ENCODE results near the gene ZCCHC24.

The ZCCHC24 gene

DNA sequence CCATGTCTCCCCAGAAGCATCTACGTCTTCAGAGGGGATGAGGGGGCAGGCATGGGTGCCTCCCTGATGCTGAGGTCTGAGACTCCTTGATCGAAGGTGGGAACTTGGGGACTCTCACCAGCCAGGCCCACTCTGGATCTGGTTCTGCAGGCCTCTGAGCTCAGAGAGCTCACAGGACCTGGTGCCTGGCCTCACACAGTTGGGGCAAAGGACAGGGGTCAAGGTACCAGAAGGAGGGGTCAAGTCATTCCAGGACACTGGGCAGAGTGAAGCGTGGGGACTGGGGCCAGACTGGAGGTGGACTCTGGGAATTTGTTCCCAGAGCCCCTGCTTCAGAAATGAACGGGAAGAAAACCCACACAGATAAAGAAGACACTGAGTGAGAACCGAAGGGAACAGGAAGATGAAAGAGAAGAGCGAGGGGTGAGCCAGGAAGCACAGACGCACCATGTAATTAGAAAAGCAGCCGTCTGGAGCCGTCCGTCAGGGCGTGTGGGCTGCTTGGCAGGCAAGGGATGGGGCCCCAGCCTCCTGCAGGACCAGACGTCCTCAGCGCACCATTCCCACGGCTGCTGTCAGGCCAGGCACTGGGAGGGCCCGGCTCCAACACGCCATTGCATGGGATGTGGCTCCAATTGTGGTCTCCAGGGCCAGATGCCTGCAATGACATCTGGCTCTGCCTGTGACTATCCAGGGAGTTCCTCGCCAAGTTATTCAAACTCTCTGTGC, 47.7 kb downstream of the ZCCHC24 start:
- no peak for DNase-seq (ENCODE audit: low spot score)

DNA sequence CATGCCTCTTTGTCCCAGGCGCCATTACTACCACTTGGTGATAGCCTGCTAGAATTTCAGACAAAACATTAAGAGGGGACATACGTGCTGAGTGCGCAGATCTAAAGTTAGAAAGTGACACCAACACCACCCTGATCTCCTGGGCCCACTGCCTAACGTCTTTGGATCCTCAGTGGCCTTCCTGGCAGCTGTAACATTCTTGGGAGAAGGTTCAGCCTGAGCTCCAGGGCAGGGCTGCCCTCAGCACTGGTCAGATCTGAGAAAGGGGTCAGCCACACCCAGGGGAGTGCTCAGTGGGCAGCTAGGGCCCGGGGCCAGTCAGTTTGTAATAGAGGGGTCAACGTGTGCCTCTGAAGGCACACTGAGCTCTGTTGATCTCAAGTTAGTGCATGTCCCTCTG, 48.4 kb downstream of the ZCCHC24 start:
- no peak for DNase-seq (ENCODE audit: low spot score)

DNA sequence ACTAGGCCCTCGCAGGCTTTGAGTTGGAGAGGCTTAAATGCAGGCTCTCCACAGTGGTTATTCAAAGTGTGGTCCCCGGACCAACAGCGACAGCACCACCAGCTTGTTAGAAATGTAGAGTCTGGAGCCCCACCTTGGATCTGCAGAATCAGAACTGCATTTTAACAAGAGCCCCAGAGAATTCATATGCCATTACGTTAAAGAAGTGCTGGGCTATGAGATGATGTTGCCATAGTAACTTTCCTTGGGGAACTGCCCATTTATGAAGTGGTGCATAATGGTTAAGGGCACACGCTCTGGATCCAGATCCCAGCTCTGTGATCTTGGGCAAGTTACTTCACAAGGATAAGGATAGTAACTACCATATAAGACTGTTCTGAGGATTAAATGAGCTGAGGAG, 48.9 kb downstream of the ZCCHC24 start:
- no peak for DNase-seq (ENCODE audit: low spot score)

DNA sequence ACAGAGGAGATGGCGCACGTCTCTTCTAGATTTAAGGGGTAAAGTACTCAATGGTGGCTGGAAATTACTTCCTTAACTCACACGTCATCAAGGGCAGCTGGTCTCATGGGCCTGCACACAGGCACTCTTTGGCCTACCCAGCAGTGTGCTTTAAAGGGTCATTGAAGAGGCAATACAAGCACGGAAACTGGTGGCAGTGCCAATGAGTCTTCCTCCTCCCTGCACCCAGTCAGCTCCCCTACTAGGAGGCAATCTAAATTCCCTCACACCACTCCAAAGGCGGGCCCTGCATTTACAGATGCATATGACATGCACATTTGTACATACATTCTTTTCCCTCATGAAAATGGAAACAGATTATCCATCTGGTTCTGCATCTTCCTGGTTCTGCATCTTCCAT, 50.8 kb downstream of the ZCCHC24 start:
- DNase-seq (ENCODE audit: low spot score): no peak

DNA sequence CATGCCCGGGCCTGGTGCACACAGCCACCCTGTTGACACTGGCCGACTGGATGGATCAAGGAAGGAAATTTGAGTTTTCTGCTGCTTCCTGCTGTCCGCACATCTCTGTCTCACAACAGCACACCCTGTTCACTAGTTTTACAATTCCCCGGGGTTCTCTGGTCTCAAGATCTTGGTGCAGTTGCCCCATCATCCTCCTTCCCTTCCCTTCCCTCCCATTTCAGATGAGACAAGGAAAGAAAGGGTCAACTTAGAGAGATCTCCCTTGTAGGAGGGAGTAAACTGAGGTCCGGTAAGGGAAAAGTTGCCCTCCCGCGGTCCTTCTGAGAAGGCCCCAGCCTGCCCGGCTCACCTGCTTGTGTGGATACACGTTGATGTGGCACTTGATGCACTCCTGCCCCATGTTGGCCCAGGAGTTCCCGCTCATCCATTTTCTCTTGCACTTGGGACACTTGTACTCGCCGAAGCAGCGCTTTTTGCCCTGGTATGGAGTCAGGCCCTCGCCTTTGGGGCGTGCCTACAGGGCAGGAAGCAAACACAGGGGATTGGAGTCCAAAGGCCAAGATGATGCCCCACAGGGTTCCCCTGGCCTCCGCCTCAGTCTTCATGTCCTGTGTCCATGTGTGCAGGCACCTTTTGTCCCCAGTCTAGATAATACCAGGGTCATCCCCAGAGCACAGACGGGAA, 51.4 kb downstream of the ZCCHC24 start:
- no peak for DNase-seq (ENCODE audit: low spot score)

DNA sequence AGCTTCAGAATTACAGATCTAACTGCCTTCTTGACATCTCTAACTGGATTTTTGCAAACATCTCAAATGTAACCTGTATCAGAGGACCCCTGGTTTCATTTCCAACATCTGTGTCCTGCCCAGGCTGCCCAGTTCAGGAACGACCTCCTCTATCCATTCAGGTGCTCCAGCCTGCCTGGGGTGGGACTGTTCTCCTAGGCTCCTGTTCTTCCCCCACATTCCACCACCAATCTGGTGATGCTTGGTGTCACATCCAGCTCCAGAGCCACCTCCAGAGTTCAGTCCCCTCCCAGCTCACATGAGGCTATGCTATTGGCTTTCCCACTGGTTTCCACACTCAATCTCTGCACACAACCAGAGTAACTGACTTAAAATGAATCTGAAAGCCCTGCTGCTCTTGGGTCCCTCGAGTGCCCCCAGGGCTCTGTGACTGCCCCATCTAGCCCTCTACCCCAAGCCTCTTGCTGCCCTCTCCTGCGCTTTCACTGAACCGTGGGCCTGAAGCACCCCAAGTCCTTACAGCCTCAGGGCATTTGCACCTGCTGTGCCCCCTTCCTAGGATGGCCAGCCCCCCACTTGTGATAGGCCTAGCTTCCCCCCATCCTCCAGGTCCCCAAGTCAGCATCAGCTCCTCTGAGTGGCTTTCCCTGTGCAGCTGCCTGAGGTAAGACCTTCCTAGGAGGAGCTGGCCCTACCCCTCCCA, 52.1 kb downstream of the ZCCHC24 start:
- peak; percentile 12 for DNase-seq (ENCODE audit: low spot score)

DNA sequence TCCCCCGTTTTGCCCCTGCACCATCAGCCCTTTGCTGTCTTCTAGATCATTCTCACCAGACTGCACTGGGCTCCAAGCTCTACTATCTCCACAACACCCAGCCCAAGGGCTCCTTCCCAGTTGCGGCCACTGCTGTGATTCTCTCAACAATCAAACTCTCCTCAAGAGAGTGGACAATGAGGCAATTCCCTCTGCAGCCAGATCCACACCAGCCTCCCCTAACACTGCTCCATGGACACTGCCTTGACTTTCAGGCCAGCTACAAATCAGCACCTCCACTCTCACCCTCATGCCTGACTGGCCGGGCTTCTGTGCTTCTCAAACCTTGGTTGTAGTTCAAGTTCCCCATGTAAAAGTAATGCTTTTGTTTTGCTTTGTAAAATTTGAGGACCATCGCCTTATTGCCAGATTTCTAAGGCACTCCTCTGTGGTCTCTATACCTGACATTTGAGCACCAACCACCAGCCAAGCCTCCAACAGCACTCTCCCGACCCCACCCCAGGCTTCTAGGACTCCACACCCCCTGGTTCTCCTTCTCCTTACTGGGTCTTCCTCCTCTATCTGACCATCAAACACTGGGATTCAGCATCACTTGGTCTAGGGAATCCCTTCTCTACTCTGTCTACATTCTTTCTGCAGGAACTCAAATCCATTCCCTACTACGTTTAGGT, 52.8 kb downstream of the ZCCHC24 start:
- peak; percentile 36 for DNase-seq (ENCODE audit: low spot score)

DNA sequence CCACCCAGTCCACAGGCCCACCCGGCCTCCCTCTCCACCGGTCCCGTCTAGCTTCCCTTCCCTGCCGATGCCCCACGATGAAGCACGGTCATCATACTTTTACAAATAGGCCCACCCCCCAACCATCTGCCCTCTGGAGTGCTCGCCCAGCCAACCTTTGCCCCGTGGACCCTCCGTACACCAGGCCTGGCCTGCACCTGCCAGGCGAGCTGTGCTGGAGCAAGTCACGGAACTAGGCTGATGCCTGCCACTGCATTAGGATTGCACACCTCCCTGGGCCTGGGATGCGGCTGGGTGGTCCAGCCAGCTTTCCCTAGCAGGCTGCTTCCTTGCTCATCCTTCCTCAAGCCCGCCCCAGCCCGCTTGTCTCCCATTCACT, 53.4 kb downstream of the ZCCHC24 start:
- DNase-seq (ENCODE audit: low spot score): no peak

DNA sequence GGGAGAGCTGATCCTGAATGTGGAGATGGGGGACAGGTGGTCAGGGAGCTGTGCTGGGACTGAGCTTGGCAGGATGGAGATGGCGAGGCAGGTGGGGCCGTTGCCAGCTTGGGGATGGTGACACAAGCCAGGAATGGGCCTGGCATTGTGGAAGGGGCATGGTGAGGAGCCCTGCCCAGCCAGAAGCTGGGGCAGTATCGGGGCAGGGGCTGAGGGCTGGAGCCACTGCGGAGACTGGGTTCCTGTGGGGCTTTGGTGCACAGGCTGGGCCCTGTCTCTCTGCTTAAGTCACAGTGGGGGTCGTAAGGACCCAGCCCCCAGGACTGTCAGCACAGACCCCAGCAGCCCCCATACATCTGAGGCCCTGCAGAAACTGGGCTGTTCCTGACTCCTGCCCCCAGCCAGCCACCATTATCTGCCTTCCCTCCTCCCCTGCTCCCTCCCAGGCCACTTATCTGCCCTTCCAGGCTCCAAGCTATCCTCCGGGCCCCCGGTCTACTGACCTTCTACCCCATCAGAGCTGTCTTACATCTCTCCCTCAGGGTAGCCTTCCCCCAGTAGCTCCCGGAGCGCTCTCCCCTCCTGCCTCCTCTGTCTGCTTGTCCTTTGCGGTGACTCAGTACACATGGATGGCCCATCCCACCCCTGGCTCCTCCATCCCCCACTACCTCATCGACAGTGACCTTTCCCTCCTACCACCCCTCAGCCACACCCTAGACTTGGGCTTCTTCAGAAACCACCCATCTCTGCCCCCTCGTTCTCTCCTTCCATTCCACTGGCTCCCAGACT, 54.0 kb downstream of the ZCCHC24 start:
- peak; percentile 55 for DNase-seq (ENCODE audit: low spot score)

DNA sequence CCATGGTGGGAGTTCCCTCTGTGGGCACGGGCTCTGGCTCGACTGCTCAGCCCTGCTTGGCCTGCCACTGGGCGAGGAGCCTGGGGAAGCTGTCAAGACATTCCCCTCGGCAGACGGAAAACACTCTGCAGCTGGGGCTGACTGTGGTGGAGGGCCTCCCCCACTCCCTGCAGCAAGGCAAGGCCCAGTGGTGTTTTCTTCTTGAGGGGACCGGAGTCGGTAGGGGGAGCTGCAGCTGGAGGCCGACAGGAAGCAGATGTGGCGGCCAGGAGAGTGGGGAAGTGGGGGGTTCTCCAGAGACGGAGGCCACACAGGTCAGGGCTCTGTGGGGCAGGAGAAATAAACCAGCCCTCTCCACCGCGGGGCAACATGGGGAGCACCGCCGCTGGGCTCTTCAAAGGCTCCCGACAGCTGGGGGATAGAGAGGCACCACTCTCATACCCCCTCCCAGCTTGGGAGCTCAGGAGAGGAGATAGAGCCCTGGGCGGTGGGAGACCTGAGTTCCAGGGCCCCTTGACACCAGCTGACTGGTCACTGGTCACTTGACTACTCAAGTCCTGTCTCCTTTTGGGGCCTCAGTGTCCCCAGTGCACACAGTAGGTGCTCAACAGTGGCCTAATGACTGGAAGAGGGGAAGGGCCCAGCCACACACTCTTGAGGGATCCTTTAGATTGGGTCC, 54.7 kb downstream of the ZCCHC24 start:
- peak; percentile 60 for DNase-seq (ENCODE audit: low spot score)

DNA sequence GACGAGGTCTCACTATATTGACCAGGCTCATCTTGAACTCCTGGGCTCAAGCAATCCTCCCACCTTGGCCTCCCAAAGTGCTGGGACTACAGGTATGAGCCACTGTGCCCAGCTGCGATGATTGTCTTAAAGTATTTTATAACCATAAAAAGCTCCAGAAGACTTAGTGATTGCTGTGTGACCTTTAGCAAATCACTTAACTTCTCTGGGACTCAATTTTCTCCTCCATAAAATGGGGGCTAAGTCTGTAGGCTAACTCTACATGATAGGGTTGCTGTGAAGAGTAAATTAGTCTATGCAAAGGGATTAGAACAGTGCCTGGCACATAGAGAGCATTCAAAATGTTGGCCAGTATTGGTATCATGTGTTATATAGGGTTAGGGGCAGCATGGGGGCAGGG, 55.4 kb downstream of the ZCCHC24 start:
- no peak for DNase-seq (ENCODE audit: low spot score)

DNA sequence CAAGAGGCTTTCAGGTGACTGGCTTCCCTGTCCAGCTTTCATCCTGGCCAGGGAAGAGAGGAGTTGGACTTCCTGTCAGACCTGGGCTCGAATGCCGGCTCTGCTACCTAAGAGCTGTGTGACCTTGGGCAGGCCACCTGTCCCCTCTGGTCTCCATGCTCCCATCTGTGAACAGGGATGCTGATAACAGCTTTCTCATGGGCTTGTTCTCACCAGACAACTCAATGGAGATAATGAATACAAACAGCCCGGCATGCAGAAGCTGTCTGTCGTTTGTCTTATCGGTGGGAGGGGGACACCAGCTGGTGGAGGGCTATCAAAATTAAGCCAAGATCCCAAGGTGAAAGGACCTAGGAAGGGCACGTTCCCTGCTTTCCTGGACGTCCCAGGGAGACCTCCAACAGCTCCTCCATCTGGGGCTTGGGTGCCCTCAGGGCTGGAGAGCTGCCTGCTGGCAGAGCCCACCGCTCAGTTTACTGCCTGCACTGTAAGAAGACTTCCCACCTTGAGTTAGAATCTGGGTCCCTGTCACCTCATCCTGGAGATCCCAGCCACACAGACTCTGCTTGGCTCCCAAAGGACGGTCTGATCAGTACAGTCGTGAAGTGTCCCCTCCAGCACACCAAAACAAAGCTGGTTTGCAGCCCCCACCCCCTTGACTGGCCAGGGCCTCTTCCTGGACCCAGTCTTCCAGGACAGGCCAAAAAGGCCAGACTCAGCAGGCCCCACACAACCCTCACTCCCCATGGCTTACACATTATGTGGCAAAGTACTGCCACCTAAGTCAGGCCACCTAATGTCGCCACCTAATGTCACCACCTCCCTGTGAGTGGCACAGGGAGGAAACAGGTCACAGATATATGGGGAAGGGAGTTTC, 57.2 kb downstream of the ZCCHC24 start:
- no peak for DNase-seq (ENCODE audit: low spot score)

DNA sequence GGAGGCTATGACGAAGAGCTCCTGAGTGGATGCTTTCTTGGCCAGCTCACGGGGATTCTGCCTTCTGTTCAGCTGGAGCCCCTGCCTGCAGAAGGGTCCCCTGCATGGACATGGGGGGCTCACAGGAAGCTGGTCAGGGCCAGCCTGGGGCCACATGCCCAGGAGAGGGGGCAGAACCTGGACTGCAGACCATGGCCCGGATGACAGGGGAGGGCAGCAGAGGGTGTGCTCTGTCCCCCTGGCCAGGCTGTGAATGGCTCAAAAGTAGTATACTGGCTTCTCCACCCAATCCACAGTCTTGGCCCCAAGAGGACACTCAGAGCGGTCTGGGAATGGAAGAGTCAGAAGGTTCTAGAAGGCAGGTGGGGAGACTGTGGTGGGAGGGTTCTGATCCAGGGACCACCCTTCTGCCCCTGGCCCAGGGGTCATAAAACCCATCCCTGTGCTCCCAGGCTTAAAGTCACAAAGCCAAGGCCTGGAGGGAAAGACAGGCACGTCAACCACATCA, 57.9 kb downstream of the ZCCHC24 start:
- DNase-seq (ENCODE audit: low spot score): no peak

DNA sequence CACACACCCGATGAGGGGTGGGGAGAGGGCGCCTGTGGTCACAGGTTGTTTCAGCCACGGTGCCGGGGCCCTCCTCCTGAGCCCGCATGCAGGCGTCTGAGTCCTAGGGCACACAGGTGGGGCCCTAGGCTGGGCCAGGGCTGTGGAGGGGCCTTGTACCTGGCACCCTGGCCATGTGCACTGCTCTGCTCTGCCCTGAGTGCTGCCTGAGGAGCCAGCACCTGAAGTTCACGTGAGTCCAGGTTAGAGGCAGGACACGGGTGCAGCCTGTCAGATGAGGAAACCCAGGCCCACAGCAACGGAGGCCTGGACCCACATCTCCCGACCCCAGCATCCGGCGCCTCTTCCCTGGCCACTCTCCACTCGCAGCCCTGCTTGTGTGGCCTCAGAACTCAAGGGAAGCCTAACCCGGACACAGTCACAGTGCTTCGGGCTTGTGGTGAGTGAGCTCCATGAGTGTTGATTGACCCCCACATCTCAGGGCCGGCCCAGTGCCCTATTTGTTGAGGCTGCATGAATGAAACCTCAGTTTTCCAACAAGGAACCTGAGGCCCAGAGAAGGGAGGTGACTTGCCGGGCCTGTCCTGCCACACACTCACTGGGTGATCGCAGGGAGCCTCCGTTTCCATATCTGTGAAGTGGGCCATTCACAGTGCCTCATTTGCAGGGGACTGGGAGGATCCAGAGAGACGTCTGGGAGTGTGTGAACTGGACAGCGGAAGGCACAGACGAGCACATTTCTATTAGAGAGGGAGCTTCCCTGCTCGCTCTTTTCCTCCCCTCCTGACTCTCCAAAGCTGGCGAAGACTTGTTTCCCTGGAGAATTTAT, 58.6 kb downstream of the ZCCHC24 start:
- DNase-seq (ENCODE audit: low spot score): no peak

DNA sequence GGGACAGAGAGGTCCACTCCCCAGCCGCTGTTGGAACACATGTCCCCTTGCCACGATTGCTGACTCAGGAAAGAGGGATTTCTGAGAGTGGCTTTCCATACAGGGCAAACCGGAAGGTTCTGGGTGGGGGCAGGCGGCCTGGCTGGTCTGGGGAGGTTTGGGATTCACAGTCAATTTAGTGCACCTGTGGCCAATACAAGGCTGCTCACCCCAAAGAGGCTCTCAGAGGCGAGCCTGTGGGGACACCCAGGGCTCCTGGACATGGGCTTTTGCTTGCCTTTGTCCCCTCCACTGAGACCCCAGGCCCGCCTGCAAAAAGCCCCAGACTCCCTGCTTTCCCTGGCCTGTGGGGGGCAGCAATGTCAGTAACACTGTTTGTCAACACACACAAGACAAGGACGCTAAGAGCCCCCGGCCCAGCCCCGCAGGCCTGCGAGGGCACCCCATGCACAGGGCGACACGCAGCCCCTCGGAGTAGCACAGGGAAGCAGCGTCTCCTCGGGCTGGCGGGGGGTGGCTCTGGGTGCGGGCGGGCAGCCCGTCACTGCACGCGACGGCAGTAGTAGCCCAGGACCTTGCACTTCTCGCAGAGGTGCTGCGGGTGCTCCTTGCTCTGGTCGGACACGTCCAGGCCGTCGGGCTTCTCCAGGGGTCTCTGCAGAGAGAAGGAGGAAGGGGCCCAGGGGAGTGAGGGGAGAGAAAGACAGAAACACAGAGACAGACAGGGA, 59.5 kb downstream of the ZCCHC24 start:
- DNase-seq (ENCODE audit: low spot score): no peak

DNA sequence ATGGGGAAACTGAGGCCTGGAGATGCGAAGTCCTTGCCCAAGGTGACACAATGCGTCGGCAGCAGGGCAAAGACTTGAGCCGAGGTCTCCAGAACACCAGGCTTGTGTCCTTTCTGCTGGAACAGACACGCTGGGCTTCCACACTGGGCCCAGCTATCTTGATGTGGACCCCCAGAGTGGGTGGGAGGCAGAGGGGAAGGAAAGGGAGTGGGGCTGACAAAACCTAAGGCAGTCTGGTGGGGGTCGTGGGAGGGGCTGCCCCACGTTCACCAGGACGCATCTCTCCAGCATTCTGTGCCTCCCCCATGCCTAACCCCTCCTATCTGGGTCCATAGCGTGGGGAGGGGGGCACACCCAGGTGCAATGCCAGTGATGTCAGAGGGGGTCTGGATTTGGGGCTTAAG, 60.0 kb downstream of the ZCCHC24 start:
- no peak for DNase-seq (ENCODE audit: low spot score)

DNA sequence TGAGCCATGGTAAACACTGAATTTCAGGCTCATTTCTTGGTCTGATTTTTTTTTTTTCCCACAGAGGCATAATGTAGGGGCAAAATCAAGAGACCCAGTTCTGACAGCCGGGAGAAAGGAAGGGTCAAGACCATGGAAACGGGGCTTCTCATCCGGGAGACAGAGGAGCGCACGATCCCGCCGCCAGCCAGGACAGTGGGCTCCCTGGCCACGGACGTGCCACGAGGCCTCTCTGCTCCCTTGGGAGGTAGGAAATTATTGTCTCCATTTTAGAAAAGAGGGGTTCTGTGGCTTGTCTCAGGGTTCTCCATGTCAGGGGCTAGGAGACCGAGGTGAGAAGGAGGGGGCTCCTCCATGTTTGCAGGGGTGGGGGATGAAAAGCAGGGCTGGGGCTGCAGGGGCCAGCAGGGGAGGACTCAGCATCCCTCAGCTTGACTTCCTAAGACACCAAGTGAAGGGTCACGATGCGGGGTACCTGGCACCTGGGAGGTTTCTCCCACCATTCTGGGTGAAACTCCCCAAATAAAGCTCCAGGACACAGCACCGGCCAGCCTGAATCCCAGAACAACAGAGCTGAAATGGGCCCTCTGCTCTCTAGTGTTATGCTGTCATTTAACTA, 60.5 kb downstream of the ZCCHC24 start:
- no peak for DNase-seq (ENCODE audit: low spot score)

Data from left forelimb (tissue), 1 donor.